NCI-H187 (cell line): ENCODE measurements around the gene GRIA2.
"Not testable (repeated sequence)": the region's sequence is repeated elsewhere in the genome, so short reads cannot be mapped to it uniquely, and the experiment has no call there.

Experiments used
- DNase-seq, 2 experiments: peaks; one replicate each; lab custom pipeline; 2025; lab: John Stamatoyannopoulos, UW

GRIA2 gene

DNA sequence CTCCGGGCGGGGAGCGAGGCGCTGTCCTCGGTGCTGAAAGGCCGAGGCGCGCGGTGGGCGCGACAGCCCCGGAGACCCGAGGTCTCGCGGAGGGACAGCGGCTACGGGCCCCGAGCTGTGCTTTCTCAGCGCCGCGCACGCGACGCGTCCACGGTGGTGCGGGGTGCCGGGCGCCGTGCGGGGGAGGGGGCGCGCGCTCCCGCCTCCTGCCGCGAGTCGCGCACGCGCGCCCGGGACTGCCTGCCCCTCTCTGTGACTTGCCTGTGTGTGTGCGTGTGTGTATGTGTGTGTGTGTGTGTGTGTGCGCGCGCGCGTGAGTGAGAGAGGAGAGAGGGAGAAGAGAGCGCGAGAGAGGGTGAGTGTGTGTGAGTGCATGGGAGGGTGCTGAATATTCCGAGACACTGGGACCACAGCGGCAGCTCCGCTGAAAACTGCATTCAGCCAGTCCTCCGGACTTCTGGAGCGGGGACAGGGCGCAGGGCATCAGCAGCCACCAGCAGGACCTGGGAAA, at the start of gene GRIA2:
Gene GRIA2, plus strand, starts transcription at position 358 of the 511 bp plus-strand sequence. CDS start 315 bp downstream, outside the sequence.
- DNase-seq = peak in 1 of 2 experiments; percentile 32

DNA sequence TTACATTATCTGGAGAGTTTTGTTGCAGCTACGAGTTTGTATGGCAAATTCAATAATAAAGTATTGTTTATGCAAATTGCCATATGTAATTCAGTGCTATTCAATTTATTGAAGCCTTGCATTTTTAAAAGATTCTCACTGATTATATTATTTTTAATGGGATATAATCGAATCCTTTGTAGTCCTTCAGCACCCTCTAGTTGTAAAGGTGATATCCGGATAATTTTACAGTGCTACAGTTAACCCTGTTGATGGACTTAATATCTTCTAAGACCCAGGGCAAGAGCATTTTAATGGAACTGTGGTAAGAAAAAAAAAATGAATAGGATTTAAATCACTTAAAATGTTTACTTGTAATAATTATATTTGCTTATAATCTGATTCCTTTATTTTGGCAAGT, 48.5 kb upstream of the GRIA2 start:
- no peak for DNase-seq

DNA sequence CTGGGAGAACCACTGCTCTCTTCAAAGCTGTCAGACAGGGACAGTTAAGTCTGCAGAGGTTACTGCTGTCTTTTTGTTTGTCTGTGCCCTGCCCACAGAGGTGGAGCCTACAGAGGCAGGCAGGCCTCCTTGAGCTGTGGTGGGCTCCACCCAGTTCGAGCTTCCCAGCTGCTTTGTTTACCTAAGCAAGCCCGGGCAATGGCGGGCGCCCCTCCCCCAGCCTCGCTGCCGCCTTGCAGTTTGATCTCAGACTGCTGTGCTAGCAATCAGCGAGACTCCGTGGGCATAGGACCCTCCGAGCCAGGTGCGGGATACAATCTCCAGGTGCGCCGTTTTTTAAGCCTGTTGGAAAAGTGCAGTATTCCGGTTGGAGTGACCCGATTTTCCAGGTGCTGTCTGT, 40.3 kb upstream of the GRIA2 start:
- not testable (repeated sequence) for DNase-seq

DNA sequence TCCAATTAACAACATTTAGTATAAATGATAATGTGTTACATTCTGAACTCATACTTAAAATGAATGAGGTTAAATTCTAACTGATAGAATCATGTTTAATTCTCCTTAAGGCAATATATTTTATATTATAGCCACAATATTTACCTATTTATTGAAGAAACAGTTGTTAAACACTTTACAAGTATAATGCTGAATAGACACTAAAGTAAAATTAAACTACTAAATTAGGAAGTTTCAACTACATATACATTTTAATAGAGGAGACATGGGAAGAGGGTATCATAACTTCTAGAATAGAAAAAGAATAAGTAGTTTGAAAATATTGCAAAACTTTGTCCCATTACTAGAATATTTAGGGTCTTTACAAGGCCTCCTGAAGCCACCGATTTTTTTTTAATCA, 36.2 kb upstream of the GRIA2 start:
- DNase-seq = no peak

DNA sequence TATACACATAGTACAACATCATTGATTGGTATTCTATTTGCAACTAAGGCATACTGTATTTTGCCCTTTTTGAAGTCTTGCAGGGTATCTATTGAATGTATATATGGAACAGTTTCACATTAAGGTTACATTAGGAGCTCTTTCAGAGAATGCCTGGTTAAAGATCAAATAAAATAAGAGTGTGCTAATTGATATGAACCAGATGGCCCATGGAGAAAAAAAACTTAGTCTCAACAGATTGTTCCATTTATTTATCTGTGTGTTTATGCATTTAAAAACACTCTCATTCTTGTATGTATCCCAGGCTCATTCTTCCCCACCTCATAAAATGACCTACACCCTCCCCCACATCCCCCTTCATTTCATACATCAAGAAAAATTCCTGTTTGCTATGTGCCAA, 35.2 kb upstream of the GRIA2 start:
- no peak for DNase-seq

DNA sequence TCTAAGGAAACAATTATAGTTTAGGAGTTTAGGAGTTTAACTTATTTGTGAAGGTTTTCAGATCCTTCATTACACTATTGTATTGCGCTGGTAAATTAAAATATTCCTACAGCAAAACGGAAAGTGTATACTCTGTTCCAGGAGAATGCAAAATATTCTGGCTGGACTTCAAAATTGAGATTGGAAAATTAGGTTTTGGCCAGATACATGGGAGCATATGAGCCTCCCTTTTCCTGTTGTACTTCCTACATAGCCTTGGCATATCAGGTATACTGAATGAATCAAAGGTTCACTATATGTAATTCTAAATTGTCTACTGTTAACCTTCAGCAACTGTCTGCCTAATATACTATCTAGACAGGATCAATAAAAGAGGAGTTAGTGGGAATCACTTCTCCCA, 25.2 kb upstream of the GRIA2 start:
- DNase-seq = no peak

DNA sequence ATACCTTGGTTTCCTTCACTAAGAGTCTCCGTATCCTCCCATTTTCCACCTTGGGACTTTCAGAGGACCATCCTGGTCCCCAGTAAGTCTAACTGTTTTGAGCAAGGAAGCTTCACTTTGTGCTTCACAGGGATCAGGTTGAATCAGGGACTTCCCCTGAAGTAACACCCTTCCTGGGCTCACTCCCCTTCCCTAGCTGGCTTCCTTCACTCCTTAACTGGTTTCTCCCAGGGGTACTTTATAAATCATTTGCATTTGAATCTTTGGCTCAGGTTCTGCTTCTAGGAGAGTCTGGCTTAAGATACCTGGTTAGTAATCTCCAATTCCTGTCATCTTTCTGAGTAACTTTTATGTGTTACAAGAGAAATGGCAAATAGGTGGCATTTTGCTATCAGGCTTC, 24.5 kb upstream of the GRIA2 start:
- no peak for DNase-seq

DNA sequence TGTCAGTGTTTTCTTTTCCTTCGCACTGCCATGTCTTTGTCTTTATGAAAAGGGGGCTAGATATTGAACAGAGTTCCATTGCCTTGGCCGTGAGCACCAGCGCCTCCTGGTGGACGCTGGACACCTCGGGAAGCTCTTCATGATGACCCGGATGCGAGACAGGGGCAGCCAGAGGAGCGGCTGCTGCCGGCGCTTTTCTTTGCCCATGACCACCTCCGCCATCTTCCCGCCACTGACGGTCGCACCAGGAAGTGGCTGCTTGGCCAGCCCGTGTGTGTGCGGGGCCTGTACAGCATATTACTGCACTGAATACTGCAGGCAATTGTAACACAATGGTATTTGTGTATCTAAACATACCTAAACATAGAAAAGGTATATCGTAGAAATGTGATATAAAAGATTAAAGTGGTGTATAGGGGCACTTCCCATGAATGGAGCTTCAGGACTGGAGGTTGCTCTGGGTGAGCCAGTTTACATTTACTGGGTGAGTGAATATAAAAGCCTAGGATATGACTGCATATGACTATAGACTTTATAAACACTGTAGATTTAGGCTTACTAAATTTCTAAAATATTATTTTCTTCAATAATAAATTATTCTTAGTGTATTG, 15.8 kb upstream of the GRIA2 start:
- DNase-seq = no peak

DNA sequence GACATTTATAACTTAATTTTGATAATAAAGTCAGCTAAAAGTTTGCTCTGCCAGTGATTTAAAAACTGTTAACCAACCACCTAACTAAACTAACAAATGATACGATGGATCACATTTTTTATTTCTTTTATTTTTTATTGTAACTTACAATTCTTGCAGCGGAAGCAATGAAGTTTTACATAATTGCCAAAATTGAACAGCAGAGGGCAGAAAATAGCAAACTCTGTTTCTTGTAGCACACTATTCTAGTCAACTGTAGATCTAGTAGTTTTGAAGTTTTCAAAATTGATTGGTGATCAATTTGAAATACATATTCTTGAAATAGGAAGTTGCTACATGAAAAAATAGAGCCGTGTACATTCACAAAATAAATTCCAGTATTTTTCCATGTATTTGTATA, 2.8 kb upstream of the GRIA2 start:
- no peak for DNase-seq

DNA sequence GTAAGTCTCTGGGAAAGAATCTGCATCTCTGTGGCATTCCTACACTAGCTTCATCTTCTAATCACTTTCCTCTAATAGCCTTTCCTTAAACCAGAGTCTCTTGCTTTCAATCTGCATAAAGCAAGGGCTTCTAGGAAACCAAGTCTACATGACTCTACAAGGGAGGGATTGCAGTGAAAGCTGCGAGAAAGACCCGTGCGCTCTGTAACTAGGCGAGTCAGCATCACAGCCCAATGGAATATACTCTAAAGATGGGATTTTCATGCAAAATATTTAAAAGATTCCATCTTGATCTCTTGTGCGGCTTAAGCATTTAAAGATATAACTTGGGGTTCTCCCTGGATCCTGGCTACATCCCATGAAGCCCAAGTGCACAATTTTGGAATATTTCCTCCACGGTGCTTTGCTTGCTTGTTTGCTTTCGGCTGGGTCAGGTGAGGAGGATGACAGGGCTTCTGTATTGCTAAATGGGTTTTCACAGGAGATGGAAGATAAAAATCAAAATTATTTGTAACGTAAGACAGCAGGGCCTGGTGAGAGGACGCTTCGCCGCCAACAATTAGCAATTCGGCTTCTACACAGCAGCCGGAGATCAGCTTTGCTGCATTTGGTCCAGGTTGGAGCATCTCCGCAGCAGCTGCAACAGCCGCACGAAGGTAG, 687 bp upstream of the GRIA2 start:
- no peak for DNase-seq

DNA sequence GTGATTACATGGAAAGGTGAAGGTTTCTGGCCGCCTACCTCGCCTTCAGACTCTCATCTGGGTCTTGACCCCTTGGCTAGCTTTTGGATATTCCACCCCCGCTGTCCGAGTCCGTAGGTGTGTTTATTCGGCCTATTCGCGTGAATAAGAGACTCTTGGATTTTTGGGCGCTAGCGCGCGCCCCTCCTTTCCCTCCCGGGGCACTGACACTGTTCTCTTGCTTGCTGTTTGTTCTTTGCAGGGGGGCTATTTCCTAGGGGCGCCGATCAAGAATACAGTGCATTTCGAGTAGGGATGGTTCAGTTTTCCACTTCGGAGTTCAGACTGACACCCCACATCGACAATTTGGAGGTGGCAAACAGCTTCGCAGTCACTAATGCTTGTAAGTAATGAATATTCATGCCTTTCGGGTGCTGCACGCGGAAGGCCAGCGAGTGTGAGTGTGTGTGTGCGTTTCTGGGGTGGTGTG, 932 bp downstream of the GRIA2 start:
- peak in 1 of 2 experiments; percentile 42 for DNase-seq

DNA sequence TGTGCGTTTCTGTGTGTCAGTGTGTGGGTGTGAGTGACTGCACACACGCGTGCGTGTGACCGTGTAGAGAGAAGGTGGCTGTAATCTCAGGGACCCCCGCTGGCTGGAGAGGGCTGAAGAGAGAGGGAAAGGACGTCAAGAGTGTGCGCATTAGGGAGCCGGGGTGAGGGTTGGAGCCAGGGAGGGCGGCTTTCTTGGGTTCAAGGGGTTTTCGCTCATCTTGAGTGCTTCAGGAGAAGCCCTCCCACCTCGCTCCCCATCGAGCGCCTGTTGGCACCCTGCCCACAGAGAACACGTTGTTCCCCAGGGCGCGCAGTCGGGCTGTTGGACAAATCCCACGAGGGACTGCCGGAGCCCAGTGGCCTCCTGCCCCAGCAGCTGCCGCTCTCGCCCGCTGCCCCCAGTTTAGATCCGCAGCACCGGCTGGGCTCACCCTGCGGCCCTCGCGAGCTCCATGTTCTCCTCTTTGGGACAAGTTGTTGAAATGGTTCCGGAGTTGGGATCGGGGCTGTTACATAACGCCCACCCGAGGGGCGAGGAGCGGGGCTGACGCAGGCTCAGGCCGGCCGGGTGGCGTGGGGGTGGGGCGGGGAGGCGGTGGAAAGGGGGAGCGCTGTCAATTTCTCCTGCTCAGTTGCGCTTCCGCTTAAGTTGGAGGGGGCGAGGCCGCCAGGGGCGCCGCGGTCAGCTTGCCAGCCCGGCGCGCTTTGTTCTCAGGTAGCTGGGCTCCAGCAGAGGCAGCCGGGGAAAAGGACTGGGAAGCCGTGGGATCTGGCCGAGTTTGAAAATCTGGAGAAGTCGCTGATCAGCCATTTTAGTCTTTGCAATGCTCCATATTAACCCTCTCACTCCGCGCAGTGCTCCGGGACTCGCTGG, 1.6 kb downstream of the GRIA2 start:
- DNase-seq = peak; percentile 40 to 51

DNA sequence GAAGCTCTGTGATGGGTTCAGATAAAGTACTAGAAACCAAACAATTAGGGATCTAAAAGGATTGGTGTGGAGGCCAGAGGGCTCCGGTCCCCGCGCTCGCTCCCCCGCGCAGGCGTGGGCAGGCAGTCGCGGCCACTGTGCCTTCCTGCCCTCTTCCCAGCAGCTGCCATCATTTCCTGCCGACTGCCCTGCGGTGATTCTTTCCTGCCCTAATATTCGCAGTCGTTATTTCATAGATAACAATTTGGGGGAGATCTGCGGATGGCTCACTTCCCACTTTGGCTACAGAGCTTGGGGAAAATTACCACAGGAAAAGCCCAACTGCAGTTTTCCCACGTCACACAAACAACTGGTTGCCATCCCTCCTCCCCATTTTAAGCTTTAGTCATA, 2.2 kb downstream of the GRIA2 start:
- DNase-seq = peak in 1 of 2 experiments; percentile 17

DNA sequence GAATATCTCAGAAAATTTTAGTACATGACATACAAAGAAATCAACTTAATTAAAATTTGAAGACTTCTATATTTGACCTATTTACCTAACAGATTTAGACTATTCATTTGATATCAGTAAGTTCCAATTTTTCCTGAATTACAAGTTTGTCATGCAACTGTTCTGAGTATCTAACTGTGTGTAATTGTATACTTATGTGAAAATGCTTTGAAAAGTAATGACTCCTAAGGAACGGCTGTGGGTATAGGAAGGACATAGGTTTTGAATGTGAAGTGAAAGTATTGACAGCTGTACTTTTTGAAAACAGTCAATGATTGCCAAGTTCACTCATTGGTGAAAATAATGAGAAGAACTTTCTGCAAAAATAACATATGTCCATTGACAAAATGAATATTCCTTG, 2.9 kb downstream of the GRIA2 start:
- DNase-seq = peak in 1 of 2 experiments; percentile 5

DNA sequence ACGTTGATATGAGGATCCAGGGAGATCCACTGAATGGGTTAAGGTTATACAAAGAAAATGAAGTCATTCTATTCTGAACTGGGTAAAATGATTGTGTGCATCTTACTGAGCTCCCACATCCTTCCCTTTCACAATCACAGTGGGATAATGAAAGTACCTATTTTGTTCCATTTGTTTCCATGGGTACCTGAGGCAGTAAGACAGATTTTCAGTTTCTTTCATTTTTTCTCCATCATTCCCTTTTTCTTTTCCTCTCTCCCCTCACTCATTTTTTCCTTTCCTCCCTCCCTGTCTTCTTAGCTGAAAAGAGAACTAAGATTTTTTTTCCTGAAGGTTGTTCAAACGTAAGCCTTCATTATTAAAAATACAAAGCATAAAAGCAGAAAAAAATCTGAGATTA, 4.6 kb downstream of the GRIA2 start:
- DNase-seq = no peak

DNA sequence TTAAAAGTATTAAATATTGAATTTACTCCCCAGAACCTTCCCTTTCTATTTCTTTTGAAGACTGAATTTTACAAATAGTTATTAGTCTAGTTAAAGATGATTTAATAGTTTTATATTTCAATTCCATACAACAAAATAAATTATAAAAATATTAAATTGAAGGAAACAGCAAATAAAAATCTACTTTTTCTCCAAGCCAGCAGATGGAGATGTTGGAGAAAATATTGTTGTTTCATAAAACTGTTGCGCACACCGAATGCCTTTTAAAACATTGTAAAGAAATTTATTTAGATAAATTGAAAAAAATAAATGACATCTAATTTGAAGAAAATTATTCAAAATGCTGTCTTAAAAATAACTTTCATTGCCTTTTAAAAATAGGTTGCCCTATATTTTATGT, 5.5 kb downstream of the GRIA2 start:
- DNase-seq = no peak

DNA sequence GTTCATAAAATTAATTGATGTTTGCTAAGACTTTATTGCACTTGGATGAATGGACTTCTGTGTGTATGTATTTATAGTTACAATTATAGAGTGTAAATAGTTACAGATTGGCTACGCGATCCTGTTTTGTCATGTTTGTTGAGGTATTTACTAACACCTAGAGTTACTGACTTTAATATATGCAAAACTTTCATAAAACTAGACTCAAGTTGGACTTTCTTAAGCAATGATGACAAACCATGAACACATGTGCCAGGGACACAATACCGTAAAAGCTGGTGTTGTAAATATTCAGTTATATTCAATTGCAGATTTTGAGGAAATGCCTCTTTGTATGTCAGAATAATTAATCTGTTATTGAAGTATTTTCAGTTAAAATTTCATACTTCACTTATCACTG, 6.1 kb downstream of the GRIA2 start:
- no peak for DNase-seq

DNA sequence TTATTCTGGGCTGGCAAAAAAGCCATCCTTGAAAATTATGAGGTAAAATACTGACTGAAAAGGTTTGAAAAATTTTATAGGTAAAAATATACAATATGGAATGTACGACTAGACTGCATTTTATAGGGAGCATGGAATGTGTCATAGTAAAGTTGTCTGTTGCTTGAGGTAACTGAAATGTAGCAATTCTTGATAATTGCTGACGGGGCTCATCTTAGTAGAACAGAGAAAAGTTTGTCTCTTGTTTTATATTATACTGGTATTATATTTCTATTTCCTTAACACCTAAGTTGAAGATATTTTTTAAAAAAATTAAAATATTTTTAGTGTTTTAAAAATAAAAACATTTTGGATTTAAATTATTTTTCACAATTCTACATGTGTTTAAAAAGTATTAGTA, 11.0 kb downstream of the GRIA2 start:
- no peak for DNase-seq

DNA sequence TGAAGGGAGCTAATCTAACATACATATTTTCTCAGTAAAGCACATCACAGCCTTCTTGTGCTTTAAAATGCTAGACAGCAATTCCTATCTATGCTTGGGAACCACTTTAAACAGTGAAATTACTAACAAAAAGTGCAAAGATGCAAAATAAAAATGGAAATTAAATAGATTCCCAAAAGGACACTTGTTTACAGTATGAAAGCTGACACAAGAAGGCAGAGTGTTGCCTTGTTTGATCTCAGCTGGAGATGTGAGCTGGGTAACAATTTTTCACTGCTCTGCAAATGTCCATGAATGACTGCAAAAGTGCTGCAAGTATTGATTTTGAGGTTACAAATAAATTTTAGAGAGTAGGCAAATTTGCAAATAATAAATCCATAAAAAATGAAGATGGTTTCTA, 22.3 kb downstream of the GRIA2 start:
- DNase-seq = no peak

DNA sequence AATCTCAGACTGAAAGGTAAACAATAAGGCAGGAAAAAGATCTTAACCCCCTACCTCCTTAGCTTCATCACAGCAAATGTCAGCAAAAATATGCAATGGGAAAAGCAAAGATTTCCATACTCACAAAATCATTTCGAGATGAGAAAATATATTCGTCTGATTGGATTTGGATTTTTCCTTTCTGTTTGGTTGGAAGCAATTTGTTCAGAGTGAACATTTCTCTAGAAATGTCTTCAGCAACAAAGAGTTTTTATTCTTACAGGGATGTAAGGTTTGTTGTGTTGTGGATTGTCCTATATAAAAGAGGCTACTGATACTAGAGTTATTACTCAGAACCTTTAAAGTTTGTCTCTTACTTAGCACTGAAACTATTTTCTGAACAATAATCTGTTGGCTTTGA, 23.8 kb downstream of the GRIA2 start:
- DNase-seq = no peak

DNA sequence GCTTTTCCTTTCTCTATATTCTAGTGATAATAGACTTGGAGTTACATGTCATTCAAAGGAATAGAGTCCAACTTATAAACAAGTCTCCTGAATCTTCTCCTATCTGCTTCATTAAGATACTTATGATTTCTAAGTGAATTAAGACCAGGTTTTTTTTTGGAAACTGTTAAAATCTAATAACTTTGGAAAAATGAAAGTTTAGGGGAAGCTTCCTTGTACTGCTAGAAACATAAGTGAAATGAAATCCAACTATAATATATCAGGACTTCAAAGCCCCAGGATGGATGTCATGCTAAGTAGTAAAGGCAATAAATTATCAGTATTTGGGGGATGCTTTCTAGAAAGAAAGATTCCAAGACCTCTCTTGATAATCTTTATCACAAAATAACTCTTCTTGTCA, 24.8 kb downstream of the GRIA2 start:
- no peak for DNase-seq

DNA sequence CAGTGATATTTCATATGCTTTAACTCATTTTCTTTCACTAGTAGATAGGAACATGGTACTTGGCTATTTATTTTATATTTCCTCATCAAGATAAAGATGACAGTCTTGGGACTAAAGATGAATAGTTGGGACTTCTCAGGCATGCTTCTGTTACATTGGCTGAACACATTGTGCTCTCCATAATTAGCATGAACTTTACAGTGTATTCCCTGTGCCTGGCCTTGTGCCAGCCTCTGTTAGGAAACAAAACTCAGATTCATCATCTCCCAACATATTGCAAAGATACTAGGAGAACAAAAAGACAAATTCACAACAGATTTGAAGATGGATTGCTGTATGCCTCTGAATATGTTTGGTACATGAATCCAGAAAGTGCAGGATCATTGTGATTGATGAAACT, 26.4 kb downstream of the GRIA2 start:
- DNase-seq = no peak

DNA sequence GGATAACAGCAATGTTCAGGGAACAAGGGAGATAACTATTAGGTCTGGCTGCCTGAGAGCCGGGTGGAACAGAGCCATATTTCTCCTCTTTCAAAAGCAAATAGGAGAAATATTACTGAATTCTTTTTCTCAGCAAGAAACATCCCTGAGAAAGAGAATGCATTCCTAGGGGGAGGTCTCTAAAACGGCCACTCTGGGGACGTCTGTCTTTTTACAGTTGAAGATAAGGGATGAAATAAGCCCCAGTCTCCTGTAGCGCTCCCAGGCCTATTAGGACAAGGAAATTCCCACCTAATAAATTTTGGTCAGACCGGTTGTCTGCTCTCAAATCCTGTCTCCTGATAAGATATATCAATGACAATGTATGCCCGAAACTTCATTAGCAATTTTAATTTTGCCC, 37.6 kb downstream of the GRIA2 start:
- not testable (repeated sequence) for DNase-seq
